Urinary bladder (tissue), 4 donors: ENCODE data around the gene KCNC1. TPM values are rescaled to one million over a fixed set of nuclear protein-coding genes. Genes with fewer than 3 reads are reported as not detected.

Experiments
- DNase-seq: peaks from one replicate; pipeline ENCODE4 v3.0.0-alpha.2; 2015; ENCODE audit errors: extremely low spot score
- H3K27ac ChIP-seq: one replicate; pipeline ENCODE4 v1.5.1; 2013; ENCODE audit warnings: low read depth, mild to moderate bottlenecking, moderate library complexity
- H3K36me3 ChIP-seq: one replicate; pipeline ENCODE4 v1.6.1; 2013; ENCODE audit warnings: mild to moderate bottlenecking, moderate library complexity; ENCODE audit not compliant: insufficient read depth
- H3K4me1 ChIP-seq: one replicate; pipeline ENCODE4 v1.6.1; 2013; ENCODE audit warnings: mild to moderate bottlenecking, moderate library complexity; ENCODE audit not compliant: insufficient read depth
- H3K4me3 ChIP-seq: one replicate; pipeline ENCODE4 v1.5.1; 2013; ENCODE audit warnings: low read depth, low read length
- WGBS: extraction: QIAGEN DNeasy Blood & Tissue Kit; methylation state at CpG from one replicate; pipeline ENCODE4 v1.1.7; 2013; 5-methylcytosine and 5-hydroxymethylcytosine counted together
- polyA plus RNA-seq: library from polyadenylated mRNA; stranded (reverse); fragments of 200-250 nt; gene quantifications from one replicate; pipeline ENCODE4 v1.2.3, GENCODE V29; 2013
- total RNA-seq: library from RNA; depleted of rRNA; stranded (reverse); fragments of >200 nt; gene quantifications from one replicate; pipeline ENCODE4 v1.2.3, GENCODE V29; 2014
- donor health status: healthy with polysubstance abuse.
- donor health status: healthy.

Gene KCNC1
- total and polyA plus RNA-seq, 2 donors = 0.11 to 0.74 TPM

- no peak overlapping the region for H3K4me3 ChIP-seq
- no peak overlapping the region for H3K27ac ChIP-seq
- 57% methylated on average over 5 of the region's 5 CpGs for WGBS
- no peak for DNase-seq
- H3K4me1 ChIP-seq = no peaks in the 10 kb centered on the region
- no peaks in the 10 kb centered on the region for H3K36me3 ChIP-seq
Measured at GRCh38 chr11:17699147-17700114, 35.1 kb upstream of the KCNC1 start.

GRCh38 chr11:17700991-17701390 lies 33.6 kb upstream of the KCNC1 start:
- no peak overlapping the region for H3K27ac ChIP-seq
- no peak overlapping the region for H3K4me3 ChIP-seq
- H3K4me1 ChIP-seq = no peaks in the 10 kb centered on the region
- no peaks in the 10 kb centered on the region for H3K36me3 ChIP-seq
- no peak for DNase-seq
- 90% methylated on average over 4 of the region's 4 CpGs for WGBS

GRCh38 chr11:17702876-17703275 lies 31.7 kb upstream of the KCNC1 start:
- no peaks in the 10 kb centered on the region for H3K4me1 ChIP-seq
- no peaks in the 10 kb centered on the region for H3K36me3 ChIP-seq
- DNase-seq = no peak
- H3K4me3 ChIP-seq = no peak overlapping the region
- no peak overlapping the region for H3K27ac ChIP-seq
- 62% methylated on average over 5 of the region's 5 CpGs for WGBS

- WGBS = 90% methylated on average over 2 of the region's 2 CpGs
- Histone ChIP-seq H3K27ac (no peak overlapping the region), H3K4me3 (no peak overlapping the region), H3K36me3 (no peaks in the 10 kb centered on the region), H3K4me1 (no peaks in the 10 kb centered on the region)
- no peak for DNase-seq
Measured at GRCh38 chr11:17703951-17704350, 30.6 kb upstream of the KCNC1 start.

GRCh38 chr11:17707830-17708229 lies 26.8 kb upstream of the KCNC1 start:
- no peak overlapping the region for H3K4me3 ChIP-seq
- DNase-seq = no peak
- WGBS = 28% methylated on average over 4 of the region's 4 CpGs
- no peaks in the 10 kb centered on the region for H3K36me3 ChIP-seq
- no peak overlapping the region for H3K27ac ChIP-seq
- no peaks in the 10 kb centered on the region for H3K4me1 ChIP-seq

- no peak overlapping the region for H3K4me3 ChIP-seq
- WGBS = 22% methylated on average over 4 of the region's 4 CpGs
- no peak for DNase-seq
Measured at GRCh38 chr11:17711836-17712235, 22.7 kb upstream of the KCNC1 start.

GRCh38 chr11:17713851-17714250 lies 20.7 kb upstream of the KCNC1 start:
- no peak overlapping the region for H3K4me3 ChIP-seq
- H3K27ac ChIP-seq = no peak overlapping the region
- H3K36me3 ChIP-seq = no peaks in the 10 kb centered on the region
- H3K4me1 ChIP-seq = no peaks in the 10 kb centered on the region
- whole genome bisulfite sequencing = 19% methylated on average over 1 of the region's 1 CpG
- DNase-seq = no peak

More at GRCh38 chr11:17711836-17712235, 22.7 kb upstream of the KCNC1 start:
- no peaks in the 10 kb centered on the region for H3K36me3 ChIP-seq
- H3K4me1 ChIP-seq = no peaks in the 10 kb centered on the region
- H3K27ac ChIP-seq = no peak overlapping the region

- WGBS = 42% methylated on average over 8 of the region's 8 CpGs
- no peak for DNase-seq
- no peak overlapping the region for H3K27ac ChIP-seq
- H3K36me3 ChIP-seq = no peaks in the 10 kb centered on the region
- no peaks in the 10 kb centered on the region for H3K4me1 ChIP-seq
- no peak overlapping the region for H3K4me3 ChIP-seq
Measured at GRCh38 chr11:17714356-17714854, 20.2 kb upstream of the KCNC1 start.

- DNase-seq = no peak
- no peaks in the 10 kb centered on the region for H3K4me1 ChIP-seq
- H3K36me3 ChIP-seq = no peaks in the 10 kb centered on the region
- 75% methylated on average over 4 of the region's 4 CpGs for WGBS
- H3K27ac ChIP-seq = no peak overlapping the region
- H3K4me3 ChIP-seq = no peak overlapping the region
Measured at GRCh38 chr11:17714870-17715269, 19.7 kb upstream of the KCNC1 start.

- H3K4me3 ChIP-seq = no peak overlapping the region
- no peaks in the 10 kb centered on the region for H3K4me1 ChIP-seq
- H3K36me3 ChIP-seq = no peaks in the 10 kb centered on the region
- WGBS = 69% methylated on average over 2 of the region's 2 CpGs
- DNase-seq = no peak
- H3K27ac ChIP-seq = no peak overlapping the region
Measured at GRCh38 chr11:17716807-17717206, 17.8 kb upstream of the KCNC1 start.

GRCh38 chr11:17718015-17718414 lies 16.6 kb upstream of the KCNC1 start:
- H3K4me3 ChIP-seq = no peak overlapping the region
- WGBS = 58% methylated on average over 7 of the region's 7 CpGs

GRCh38 chr11:17718510-17718962 lies 16.0 kb upstream of the KCNC1 start:
- no peak overlapping the region for H3K4me3 ChIP-seq
- no peaks in the 10 kb centered on the region for H3K4me1 ChIP-seq
- 13% methylated on average over 16 of the region's 16 CpGs for WGBS
- DNase-seq = no peak
- H3K27ac ChIP-seq = no peak overlapping the region
- H3K36me3 ChIP-seq = no peaks in the 10 kb centered on the region

More at GRCh38 chr11:17718015-17718414, 16.6 kb upstream of the KCNC1 start:
- Histone ChIP-seq H3K4me1 (no peaks in the 10 kb centered on the region), H3K36me3 (no peaks in the 10 kb centered on the region), H3K27ac (no peak overlapping the region)
- DNase-seq = no peak

GRCh38 chr11:17719028-17719937 lies 15.3 kb upstream of the KCNC1 start, which contains the start of gene MYOD1:
Gene MYOD1, plus strand, starts transcription at chr11:17719571. Its CDS starts 212 bp downstream, at chr11:17719783.
- H3K27ac ChIP-seq = no peak within 1 kb of the TSS
- no peak for DNase-seq
- H3K4me3 ChIP-seq = no peak within 1 kb of the TSS
- H3K4me1 ChIP-seq = no peaks in the 10 kb centered on the region
- no peaks in the 10 kb centered on the region for H3K36me3 ChIP-seq
- WGBS = 2% methylated on average over 68 of the region's 68 CpGs
